ENCODE measurements around the gene NDUFS2. TPM values are rescaled to one million over a fixed set of nuclear protein-coding genes. Genes with fewer than 3 reads are reported as not detected.
A peak's percentile ranks its signal among the peaks of the same experiment; 100 is the strongest.

NDUFS2 gene
- total and polyA plus RNA-seq, 9 of the 15 experiments (the other 6 are each of a cell fraction or from before 2014, with no cell fraction given) = 70.0 to 176 (median 141) TPM

DNA sequence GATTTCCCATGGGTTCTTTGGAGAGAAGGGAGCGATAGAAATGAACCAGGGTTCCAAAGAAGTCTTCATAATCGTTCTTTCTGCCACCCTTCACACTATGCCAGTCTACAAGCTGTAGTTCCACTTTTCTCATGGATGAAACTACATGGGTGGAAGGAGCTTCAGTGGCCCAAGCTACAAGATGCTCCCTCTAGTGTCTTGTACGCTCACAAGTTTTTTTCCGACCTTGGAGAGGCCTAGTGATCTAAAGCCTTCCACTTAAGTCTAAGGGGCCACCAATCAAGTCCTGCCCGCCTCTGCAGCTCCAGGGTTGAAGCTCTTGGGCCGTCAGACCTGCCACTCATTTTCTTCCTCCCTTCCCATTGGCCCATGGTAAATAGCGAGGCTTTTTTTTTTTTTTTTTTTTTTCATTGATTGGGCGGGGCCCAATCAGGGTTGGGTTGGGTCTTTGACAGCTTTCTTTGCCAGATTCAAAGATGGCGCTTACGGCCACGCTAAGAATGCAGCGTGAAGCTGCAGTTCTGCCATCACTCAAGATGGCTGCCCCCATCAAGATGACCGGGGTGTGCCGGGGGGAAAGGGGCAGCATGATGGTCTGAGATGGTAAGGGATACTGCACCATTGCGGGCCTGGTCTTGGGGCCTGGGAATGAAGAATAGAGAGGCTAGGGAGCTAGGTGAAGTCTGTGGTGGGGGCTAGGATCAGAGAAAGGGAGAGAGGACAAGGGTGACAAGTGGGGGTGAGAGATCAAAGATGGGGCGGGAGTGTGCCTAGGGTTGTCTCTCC, 23.6 kb downstream of the NDUFS2 start, which contains the start of gene TOMM40L (continued):
- TF ChIP-seq, protein P1, sequence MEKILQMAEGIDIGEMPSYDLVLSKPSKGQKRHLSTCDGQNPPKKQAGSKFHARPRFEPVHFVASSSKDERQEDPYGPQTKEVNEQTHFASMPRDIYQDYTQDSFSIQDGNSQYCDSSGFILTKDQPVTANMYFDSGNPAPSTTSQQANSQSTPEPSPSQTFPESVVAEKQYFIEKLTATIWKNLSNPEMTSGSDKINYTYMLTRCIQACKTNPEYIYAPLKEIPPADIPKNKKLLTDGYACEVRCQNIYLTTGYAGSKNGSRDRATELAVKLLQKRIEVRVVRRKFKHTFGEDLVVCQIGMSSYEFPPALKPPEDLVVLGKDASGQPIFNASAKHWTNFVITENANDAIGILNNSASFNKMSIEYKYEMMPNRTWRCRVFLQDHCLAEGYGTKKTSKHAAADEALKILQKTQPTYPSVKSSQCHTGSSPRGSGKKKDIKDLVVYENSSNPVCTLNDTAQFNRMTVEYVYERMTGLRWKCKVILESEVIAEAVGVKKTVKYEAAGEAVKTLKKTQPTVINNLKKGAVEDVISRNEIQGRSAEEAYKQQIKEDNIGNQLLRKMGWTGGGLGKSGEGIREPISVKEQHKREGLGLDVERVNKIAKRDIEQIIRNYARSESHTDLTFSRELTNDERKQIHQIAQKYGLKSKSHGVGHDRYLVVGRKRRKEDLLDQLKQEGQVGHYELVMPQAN (IDR thresholded peaks at IDR 0.05; ENCODE audit: borderline replicate concordance) = peak; percentile 97
- TF ChIP-seq PTBP1 (IDR thresholded peaks at IDR 0.05; ENCODE audit: low read depth, low read length) (no peak), ZSCAN29 (IDR thresholded peaks at IDR 0.05) (no peak), ZBTB17 (CRISPR knock-in tag; IDR thresholded peaks at IDR 0.05) (no peak), TAF9B (IDR thresholded peaks at IDR 0.05; ENCODE audit: partially characterized antibody) (peak; percentile 93), ZNF785 (CRISPR knock-in tag; IDR thresholded peaks at IDR 0.05) (no peak), ZNF436 (CRISPR knock-in tag; IDR thresholded peaks at IDR 0.05) (no peak), CEBPB (tag; IDR thresholded peaks at IDR 0.05) (no peak), CHD4 (IDR thresholded peaks at IDR 0.05; ENCODE audit: insufficient read depth, insufficient replicate concordance, low read depth, low read length, poor library complexity, severe bottlenecking) (no peak), MIER1 (IDR thresholded peaks at IDR 0.05; ENCODE audit: low read depth) (no peak), HDAC8 (tag; IDR thresholded peaks at IDR 0.05) (no peak), NFYB (IDR thresholded peaks at IDR 0.05; ENCODE audit: extremely low read depth, insufficient read length) (peak; percentile 86)
- TF ChIP-seq, protein P2, sequence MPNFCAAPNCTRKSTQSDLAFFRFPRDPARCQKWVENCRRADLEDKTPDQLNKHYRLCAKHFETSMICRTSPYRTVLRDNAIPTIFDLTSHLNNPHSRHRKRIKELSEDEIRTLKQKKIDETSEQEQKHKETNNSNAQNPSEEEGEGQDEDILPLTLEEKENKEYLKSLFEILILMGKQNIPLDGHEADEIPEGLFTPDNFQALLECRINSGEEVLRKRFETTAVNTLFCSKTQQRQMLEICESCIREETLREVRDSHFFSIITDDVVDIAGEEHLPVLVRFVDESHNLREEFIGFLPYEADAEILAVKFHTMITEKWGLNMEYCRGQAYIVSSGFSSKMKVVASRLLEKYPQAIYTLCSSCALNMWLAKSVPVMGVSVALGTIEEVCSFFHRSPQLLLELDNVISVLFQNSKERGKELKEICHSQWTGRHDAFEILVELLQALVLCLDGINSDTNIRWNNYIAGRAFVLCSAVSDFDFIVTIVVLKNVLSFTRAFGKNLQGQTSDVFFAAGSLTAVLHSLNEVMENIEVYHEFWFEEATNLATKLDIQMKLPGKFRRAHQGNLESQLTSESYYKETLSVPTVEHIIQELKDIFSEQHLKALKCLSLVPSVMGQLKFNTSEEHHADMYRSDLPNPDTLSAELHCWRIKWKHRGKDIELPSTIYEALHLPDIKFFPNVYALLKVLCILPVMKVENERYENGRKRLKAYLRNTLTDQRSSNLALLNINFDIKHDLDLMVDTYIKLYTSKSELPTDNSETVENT (CRISPR knock-in tag; IDR thresholded peaks at IDR 0.05) = no peak
